Neural cell (in vitro differentiated cells): ENCODE data around the gene ACTMAP. TPM values are rescaled to one million over a fixed set of nuclear protein-coding genes. Genes with fewer than 3 reads are reported as not detected.

Experiments used
- H2AFZ ChIP-seq: fragments of 200-600, 300-800 bp; sonication (generic), shearing (Covaris generic); 2 replicates; pipeline ENCODE4 v1.6.0; 2014; ENCODE audit warnings: low read depth, mild to moderate bottlenecking, antibody characterized with exemption, low read length, moderate library complexity
- H3F3A ChIP-seq: fragments of 200-600 bp; shearing (Covaris generic); 2 replicates; pipeline ENCODE4 v1.6.1; 2016; ENCODE audit warnings: mild to moderate bottlenecking, moderate library complexity, mixed read lengths, antibody characterized with exemption, low read length; ENCODE audit not compliant: insufficient read depth, poor library complexity, severe bottlenecking
- H3K27ac ChIP-seq: fragments of 200-600, 300-800 bp; sonication (generic), shearing (Covaris generic); 2 replicates; pipeline ENCODE4 v1.5.1; 2014; ENCODE audit warnings: mild to moderate bottlenecking, low read length, moderate library complexity
- H3K27me3 ChIP-seq: fragments of 300-800, 200-600 bp; sonication (generic), shearing (Covaris generic); 2 replicates; pipeline ENCODE4 v1.6.0; 2014; ENCODE audit warnings: mild to moderate bottlenecking, low read depth, low read length, moderate library complexity; ENCODE audit not compliant: insufficient read depth
- H3K36me3 ChIP-seq: fragments of 300-800, 200-600 bp; sonication (generic), shearing (Covaris generic); 2 replicates; pipeline ENCODE4 v1.5.1; 2014; ENCODE audit warnings: mild to moderate bottlenecking, antibody characterized with exemption, low read length, moderate library complexity; ENCODE audit not compliant: insufficient read depth
- H3K4me2 ChIP-seq: fragments of 300-800, 200-600 bp; sonication (generic), shearing (Covaris generic); 2 replicates; pipeline ENCODE4 v1.6.0; 2014; ENCODE audit warnings: mild to moderate bottlenecking, low read length
- H3K4me3 ChIP-seq: fragments of 300-800, 200-600 bp; sonication (generic), shearing (Covaris generic); 2 replicates; pipeline ENCODE4 v1.5.1; 2014; ENCODE audit warnings: mild to moderate bottlenecking, low read length, moderate library complexity
- H3K79me2 ChIP-seq: fragments of 200-600 bp; shearing (Covaris generic); replicated peaks from 2 replicates; pipeline ENCODE4 v1.6.0; 2014; ENCODE audit warnings: mild to moderate bottlenecking, low read length, moderate library complexity; ENCODE audit not compliant: insufficient read depth
- H3K9ac ChIP-seq: fragments of 300-800, 200-600 bp; sonication (generic), shearing (Covaris generic); 2 replicates; pipeline ENCODE4 v1.6.1; 2016; ENCODE audit warnings: mild to moderate bottlenecking, low read length, mixed read lengths
- H3K9me2 ChIP-seq: fragments of 200-600 bp; shearing (Covaris generic); 2 replicates; pipeline ENCODE4 v1.6.1; 2016; ENCODE audit warnings: mild to moderate bottlenecking, low read length, mixed read lengths; ENCODE audit not compliant: insufficient read depth
- H3K9me3 ChIP-seq: fragments of 200-600, 300-800 bp; sonication (generic), shearing (Covaris generic); 2 replicates; pipeline ENCODE4 v1.6.1; 2016; ENCODE audit warnings: mild to moderate bottlenecking, mixed run types, low read length, moderate library complexity, mixed read lengths
- H4K20me1 ChIP-seq: fragments of 200-600 bp; shearing (Covaris generic); 2 replicates; pipeline ENCODE4 v1.6.1; 2016; ENCODE audit warnings: mild to moderate bottlenecking, mixed run types; ENCODE audit not compliant: insufficient read depth
- CTCF ChIP-seq: fragments of 450-650 bp; IDR thresholded peaks from 2 replicates; pipeline ENCODE4 v1.5.1; 2014; ENCODE audit warnings: antibody characterized with exemption, mild to moderate bottlenecking, moderate library complexity; ENCODE audit not compliant: poor library complexity, severe bottlenecking
- EP300 ChIP-seq: fragments of 450-650 bp; conservative IDR thresholded peaks from 2 replicates; pipeline ENCODE4 v1.6.1; 2014; ENCODE audit warnings: antibody characterized with exemption, mild to moderate bottlenecking, moderate library complexity; ENCODE audit not compliant: poor library complexity, severe bottlenecking
- EZH2 ChIP-seq: fragments of 200-600, 300-800 bp; shearing (Covaris generic), sonication (generic); IDR thresholded peaks from 2 replicates; pipeline ENCODE4 v1.6.1; 2014; ENCODE audit warnings: antibody characterized with exemption, low read length, borderline replicate concordance, mild to moderate bottlenecking; ENCODE audit not compliant: insufficient read depth, poor library complexity, severe bottlenecking
- MXI1 ChIP-seq: fragments of 450-650 bp; conservative IDR thresholded peaks from 2 replicates; pipeline ENCODE4 v1.6.1; 2014; ENCODE audit warnings: antibody characterized with exemption, mild to moderate bottlenecking; ENCODE audit not compliant: poor library complexity, severe bottlenecking
- POLR2AphosphoS5 ChIP-seq: IDR thresholded peaks from 2 replicates; pipeline ENCODE4 v1.6.1; 2012
- RAD21 ChIP-seq: fragments of 450-650 bp; conservative IDR thresholded peaks from 2 replicates; pipeline ENCODE4 v1.6.1; 2014; ENCODE audit warnings: antibody characterized with exemption, mild to moderate bottlenecking, moderate library complexity
- SMC3 ChIP-seq: fragments of 450-650 bp; conservative IDR thresholded peaks from 2 replicates; pipeline ENCODE4 v1.6.1; 2014; ENCODE audit warnings: antibody characterized with exemption, mild to moderate bottlenecking, moderate library complexity; ENCODE audit not compliant: poor library complexity
- TAF1 ChIP-seq: IDR thresholded peaks from 2 replicates; pipeline ENCODE4 v1.6.1; 2012; ENCODE audit warnings: low read depth
- polyA plus RNA-seq: library from polyadenylated mRNA; depleted of rRNA; stranded (reverse); fragments of >200 nt; gene quantifications from 2 replicates; pipeline ENCODE4 v1.2.3, GENCODE V29; 2014
- TF ChIP-seq, protein P1 (sequence below): IDR thresholded peaks from 2 replicates; pipeline ENCODE4 v1.6.1; 2012; ENCODE audit warnings: borderline replicate concordance

The ACTMAP gene
- polyA plus RNA-seq, 1 donor from 2014 or later = not detected

- no peak overlapping the region for H2AFZ ChIP-seq
- TF ChIP-seq TAF1 = no peak
- TF ChIP-seq RAD21 = no peak
- TF ChIP-seq EP300 = no peak
- TF ChIP-seq EZH2 = no peak
- TF ChIP-seq POLR2AphosphoS5 = no peak
- no peak for TF ChIP-seq SMC3
- TF ChIP-seq, protein P1, sequence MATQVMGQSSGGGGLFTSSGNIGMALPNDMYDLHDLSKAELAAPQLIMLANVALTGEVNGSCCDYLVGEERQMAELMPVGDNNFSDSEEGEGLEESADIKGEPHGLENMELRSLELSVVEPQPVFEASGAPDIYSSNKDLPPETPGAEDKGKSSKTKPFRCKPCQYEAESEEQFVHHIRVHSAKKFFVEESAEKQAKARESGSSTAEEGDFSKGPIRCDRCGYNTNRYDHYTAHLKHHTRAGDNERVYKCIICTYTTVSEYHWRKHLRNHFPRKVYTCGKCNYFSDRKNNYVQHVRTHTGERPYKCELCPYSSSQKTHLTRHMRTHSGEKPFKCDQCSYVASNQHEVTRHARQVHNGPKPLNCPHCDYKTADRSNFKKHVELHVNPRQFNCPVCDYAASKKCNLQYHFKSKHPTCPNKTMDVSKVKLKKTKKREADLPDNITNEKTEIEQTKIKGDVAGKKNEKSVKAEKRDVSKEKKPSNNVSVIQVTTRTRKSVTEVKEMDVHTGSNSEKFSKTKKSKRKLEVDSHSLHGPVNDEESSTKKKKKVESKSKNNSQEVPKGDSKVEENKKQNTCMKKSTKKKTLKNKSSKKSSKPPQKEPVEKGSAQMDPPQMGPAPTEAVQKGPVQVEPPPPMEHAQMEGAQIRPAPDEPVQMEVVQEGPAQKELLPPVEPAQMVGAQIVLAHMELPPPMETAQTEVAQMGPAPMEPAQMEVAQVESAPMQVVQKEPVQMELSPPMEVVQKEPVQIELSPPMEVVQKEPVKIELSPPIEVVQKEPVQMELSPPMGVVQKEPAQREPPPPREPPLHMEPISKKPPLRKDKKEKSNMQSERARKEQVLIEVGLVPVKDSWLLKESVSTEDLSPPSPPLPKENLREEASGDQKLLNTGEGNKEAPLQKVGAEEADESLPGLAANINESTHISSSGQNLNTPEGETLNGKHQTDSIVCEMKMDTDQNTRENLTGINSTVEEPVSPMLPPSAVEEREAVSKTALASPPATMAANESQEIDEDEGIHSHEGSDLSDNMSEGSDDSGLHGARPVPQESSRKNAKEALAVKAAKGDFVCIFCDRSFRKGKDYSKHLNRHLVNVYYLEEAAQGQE = no peak
- no peak for TF ChIP-seq MXI1
- TF ChIP-seq CTCF = no peak
- H3K27me3 ChIP-seq = no peaks in the 10 kb centered on the region
- H3K36me3 ChIP-seq = no peaks in the 10 kb centered on the region
- H3K27ac ChIP-seq = no peak overlapping the region
- H3K9me3 ChIP-seq = no peaks in the 10 kb centered on the region
- H3K79me2 ChIP-seq = peaks cover 19% of the 10 kb centered on the region
- no peak overlapping the region for H3K4me2 ChIP-seq
- H3K9ac ChIP-seq = no peak overlapping the region
- no peaks in the 10 kb centered on the region for H3F3A ChIP-seq
- no peaks in the 10 kb centered on the region for H3K9me2 ChIP-seq
- H4K20me1 ChIP-seq = no peaks in the 10 kb centered on the region
- no peak overlapping the region for H3K4me3 ChIP-seq
These were observed 8.2 kb upstream of the ACTMAP start for GRCh38 chr19:40758491-40758890.

DNA sequence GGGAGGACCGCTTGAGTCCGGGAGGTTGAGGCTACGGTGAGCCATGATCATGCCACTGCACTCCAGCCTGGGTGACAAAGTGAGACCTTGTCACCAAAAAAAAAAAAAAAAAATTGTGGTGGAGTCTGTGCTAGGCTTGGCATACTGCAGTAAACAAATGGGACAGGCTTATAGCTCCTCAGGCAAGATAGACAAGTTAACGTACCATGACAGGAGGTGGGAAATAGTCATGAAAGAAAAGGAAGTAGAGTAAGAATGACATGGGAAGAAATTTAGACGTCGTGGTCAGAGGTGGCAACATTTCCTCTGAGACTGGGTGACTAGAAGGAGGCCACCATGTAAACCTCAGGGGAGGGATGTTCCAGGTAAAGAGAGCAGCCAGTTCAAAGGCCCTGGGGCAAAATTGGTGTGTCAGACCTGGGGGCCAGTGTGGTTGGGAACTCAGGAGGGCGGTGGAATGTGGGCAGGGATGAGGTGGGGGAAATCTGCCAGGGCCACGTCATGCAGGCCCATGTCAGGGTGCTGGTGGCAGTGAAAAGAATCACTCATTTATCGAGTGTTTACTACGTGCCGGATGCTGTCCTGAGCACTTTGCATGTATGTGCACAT lies 6.3 kb upstream of the ACTMAP start:
- Histone ChIP-seq H3K9me2 (no peaks in the 10 kb centered on the region), H3K27ac (no peak overlapping the region), H4K20me1 (no peaks in the 10 kb centered on the region), H3F3A (no peaks in the 10 kb centered on the region), H3K9me3 (no peaks in the 10 kb centered on the region), H3K79me2 (peaks cover 35% of the 10 kb centered on the region), H3K4me2 (no peak overlapping the region), H3K27me3 (no peaks in the 10 kb centered on the region), H3K9ac (no peak overlapping the region), H3K4me3 (no peak overlapping the region), H2AFZ (no peak overlapping the region), H3K36me3 (no peaks in the 10 kb centered on the region)
- TF ChIP-seq CTCF = no peak
- TF ChIP-seq TAF1 = no peak
- TF ChIP-seq EP300 = no peak
- TF ChIP-seq, protein P1 = no peak
- TF ChIP-seq EZH2 = no peak
- TF ChIP-seq POLR2AphosphoS5 = no peak
- TF ChIP-seq SMC3 = no peak
- TF ChIP-seq RAD21 = no peak
- TF ChIP-seq MXI1 = no peak
